Measurements from ENCODE around the gene MEF2A.

GRCh38 chr15:99592145-99592791 lies 26.5 kb downstream of the MEF2A start:
- TF ChIP-seq, protein P1, sequence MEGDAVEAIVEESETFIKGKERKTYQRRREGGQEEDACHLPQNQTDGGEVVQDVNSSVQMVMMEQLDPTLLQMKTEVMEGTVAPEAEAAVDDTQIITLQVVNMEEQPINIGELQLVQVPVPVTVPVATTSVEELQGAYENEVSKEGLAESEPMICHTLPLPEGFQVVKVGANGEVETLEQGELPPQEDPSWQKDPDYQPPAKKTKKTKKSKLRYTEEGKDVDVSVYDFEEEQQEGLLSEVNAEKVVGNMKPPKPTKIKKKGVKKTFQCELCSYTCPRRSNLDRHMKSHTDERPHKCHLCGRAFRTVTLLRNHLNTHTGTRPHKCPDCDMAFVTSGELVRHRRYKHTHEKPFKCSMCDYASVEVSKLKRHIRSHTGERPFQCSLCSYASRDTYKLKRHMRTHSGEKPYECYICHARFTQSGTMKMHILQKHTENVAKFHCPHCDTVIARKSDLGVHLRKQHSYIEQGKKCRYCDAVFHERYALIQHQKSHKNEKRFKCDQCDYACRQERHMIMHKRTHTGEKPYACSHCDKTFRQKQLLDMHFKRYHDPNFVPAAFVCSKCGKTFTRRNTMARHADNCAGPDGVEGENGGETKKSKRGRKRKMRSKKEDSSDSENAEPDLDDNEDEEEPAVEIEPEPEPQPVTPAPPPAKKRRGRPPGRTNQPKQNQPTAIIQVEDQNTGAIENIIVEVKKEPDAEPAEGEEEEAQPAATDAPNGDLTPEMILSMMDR (IDR thresholded peaks at IDR 0.05): no peak
- no peak for TF ChIP-seq POLR2A (IDR thresholded peaks at IDR 0.05)
- TF ChIP-seq EP300 (IDR thresholded peaks at IDR 0.05): no peak
